ENCODE results near the gene ZC3H12D. TPM values are rescaled to one million over a fixed set of nuclear protein-coding genes. Genes with fewer than 3 reads are reported as not detected.
"Not testable (repeated sequence)": the region's sequence is repeated elsewhere in the genome, so short reads cannot be mapped to it uniquely, and the experiment has no call there.

The ZC3H12D gene
- total RNA-seq, 1 donor from 2014 or later, result 0.07 TPM

- DNase-seq (ENCODE audit: low read depth, low spot score), result no peak
These were observed 25.1 kb downstream of the ZC3H12D start for GRCh38 chr6:149459761-149460160.

- DNase-seq (ENCODE audit: low read depth, low spot score), result no peak
These were observed 26.0 kb downstream of the ZC3H12D start for GRCh38 chr6:149458806-149459205.

- no peak for DNase-seq (ENCODE audit: low read depth, low spot score)
These were observed 26.6 kb downstream of the ZC3H12D start for GRCh38 chr6:149458196-149458595.

- DNase-seq (ENCODE audit: low read depth, low spot score), result no peak
These were observed 27.4 kb downstream of the ZC3H12D start for GRCh38 chr6:149457316-149457884.

GRCh38 chr6:149456311-149457021, 28.3 kb downstream of the ZC3H12D start:
- no peak for DNase-seq (ENCODE audit: low read depth, low spot score)

GRCh38 chr6:149455031-149455732, 29.6 kb downstream of the ZC3H12D start:
- no peak for DNase-seq (ENCODE audit: low read depth, low spot score)

GRCh38 chr6:149454346-149454848, 30.4 kb downstream of the ZC3H12D start:
- DNase-seq (ENCODE audit: low read depth, low spot score), result no peak

- DNase-seq (ENCODE audit: low read depth, low spot score), result no peak
These were observed 31.0 kb downstream of the ZC3H12D start for GRCh38 chr6:149453597-149454345.

- DNase-seq (ENCODE audit: low read depth, low spot score), result no peak
These were observed 32.5 kb downstream of the ZC3H12D start for GRCh38 chr6:149452037-149452939.

- DNase-seq (ENCODE audit: low read depth, low spot score), result no peak
These were observed 33.3 kb downstream of the ZC3H12D start for GRCh38 chr6:149451376-149452036.

- DNase-seq (ENCODE audit: low read depth, low spot score), result no peak
These were observed 34.0 kb downstream of the ZC3H12D start for GRCh38 chr6:149450679-149451375.

GRCh38 chr6:149449831-149450678, 34.8 kb downstream of the ZC3H12D start:
- DNase-seq (ENCODE audit: low read depth, low spot score), result no peak

GRCh38 chr6:149448821-149449453, 35.9 kb downstream of the ZC3H12D start:
- DNase-seq (ENCODE audit: low read depth, low spot score), result no peak

GRCh38 chr6:149446791-149447376, 37.9 kb downstream of the ZC3H12D start:
- no peak for DNase-seq (ENCODE audit: low read depth, low spot score)

- no peak for DNase-seq (ENCODE audit: low read depth, low spot score)
These were observed 39.2 kb downstream of the ZC3H12D start for GRCh38 chr6:149445573-149445972.

- no peak for DNase-seq (ENCODE audit: low read depth, low spot score)
These were observed 39.7 kb downstream of the ZC3H12D start for GRCh38 chr6:149445095-149445466.

- DNase-seq (ENCODE audit: low read depth, low spot score), result not testable (repeated sequence)
These were observed 40.3 kb downstream of the ZC3H12D start for GRCh38 chr6:149444360-149445094.
